LHCN-M2 (cell line): ENCODE results near the gene ARHGAP10. TPM values are rescaled to one million over a fixed set of nuclear protein-coding genes. Genes with fewer than 3 reads are reported as not detected.

Source experiments
- DNase-seq: peaks from one replicate; pipeline ENCODE4 v3.0.0-alpha.2; 2012; ENCODE audit warnings: low read depth
- total RNA-seq: library from RNA; depleted of rRNA; stranded (reverse); fragments of >200 nt; gene quantifications from 2 replicates; pipeline ENCODE4 v1.2.3, GENCODE V29; 2014

ARHGAP10 gene
- total RNA-seq, 1 experiment from 2014 or later: 28.9 TPM

- peak; percentile 54 for DNase-seq
Measured at GRCh38 chr4:147732518-147733235, 789 bp downstream of the ARHGAP10 start.

- DNase-seq: peak; percentile 51
Measured at GRCh38 chr4:147733716-147734344, 1.9 kb downstream of the ARHGAP10 start.

- DNase-seq: no peak
Measured at GRCh38 chr4:147734496-147734895, 2.6 kb downstream of the ARHGAP10 start.

GRCh38 chr4:147735413-147736301, 3.8 kb downstream of the ARHGAP10 start:
- no peak for DNase-seq

- DNase-seq: peak; percentile 69
Measured at GRCh38 chr4:147736458-147736857, 4.6 kb downstream of the ARHGAP10 start.

- DNase-seq: no peak
Measured at GRCh38 chr4:147737623-147738022, 5.7 kb downstream of the ARHGAP10 start.

GRCh38 chr4:147739239-147739823, 7.4 kb downstream of the ARHGAP10 start:
- DNase-seq: no peak

- peak; percentile 30 for DNase-seq
Measured at GRCh38 chr4:147740176-147740575, 8.3 kb downstream of the ARHGAP10 start.

GRCh38 chr4:147741190-147741788, 9.4 kb downstream of the ARHGAP10 start:
- peak; percentile 54 for DNase-seq

GRCh38 chr4:147747787-147748454, 16.0 kb downstream of the ARHGAP10 start:
- DNase-seq: no peak

- DNase-seq: no peak
Measured at GRCh38 chr4:147749811-147750321, 18.0 kb downstream of the ARHGAP10 start.

GRCh38 chr4:147753047-147753446, 21.2 kb downstream of the ARHGAP10 start:
- no peak for DNase-seq

GRCh38 chr4:147754037-147754445, 22.2 kb downstream of the ARHGAP10 start:
- DNase-seq: peak; percentile 80

- DNase-seq: peak; percentile 26
Measured at GRCh38 chr4:147755561-147756295, 23.8 kb downstream of the ARHGAP10 start.

GRCh38 chr4:147756417-147756816, 24.5 kb downstream of the ARHGAP10 start:
- DNase-seq: no peak

GRCh38 chr4:147760176-147760575, 28.3 kb downstream of the ARHGAP10 start:
- DNase-seq: no peak

GRCh38 chr4:147760695-147761094, 28.8 kb downstream of the ARHGAP10 start:
- no peak for DNase-seq

- no peak for DNase-seq
Measured at GRCh38 chr4:147761218-147761883, 29.5 kb downstream of the ARHGAP10 start.

- DNase-seq: no peak
Measured at GRCh38 chr4:147764337-147764736, 32.4 kb downstream of the ARHGAP10 start.
